WERI-Rb-1 (cell line): ENCODE results near the gene SEMA3B.
A peak's percentile ranks its signal among the peaks of the same experiment; 100 is the strongest.

Experiments used
- DNase-seq: peaks from one replicate; pipeline ENCODE4 v3.0.0-alpha.2; 2020
- H3K27ac ChIP-seq: fragments of 250-450 bp; sonication (Bioruptor Pico); 2 replicates; pipeline ENCODE4 v1.5.1; 2020; ENCODE audit warnings: mild to moderate bottlenecking, moderate library complexity
- H3K27me3 ChIP-seq: fragments of 250-450 bp; sonication (Bioruptor Pico); 2 replicates; pipeline ENCODE4 v1.5.1; 2021; ENCODE audit warnings: mild to moderate bottlenecking, low read depth, moderate library complexity; ENCODE audit not compliant: insufficient read depth, severe bottlenecking
- H3K36me3 ChIP-seq: fragments of 250-450 bp; sonication (Bioruptor Pico); 2 replicates; pipeline ENCODE4 v1.5.1; 2020; ENCODE audit warnings: mild to moderate bottlenecking, moderate library complexity
- H3K4me3 ChIP-seq: 2 replicates; pipeline ENCODE4 v1.5.1; 2011; ENCODE audit warnings: low read depth, mild to moderate bottlenecking, control low read depth, low read length
- H3K9me3 ChIP-seq: fragments of 250-450 bp; sonication (Bioruptor Pico); 2 replicates; pipeline ENCODE4 v1.5.1; 2021; ENCODE audit warnings: mild to moderate bottlenecking, moderate library complexity; ENCODE audit not compliant: severe bottlenecking
- TF ChIP-seq, protein P1 (sequence below): IDR thresholded peaks from 2 replicates; pipeline ENCODE4 v1.5.1; 2011; ENCODE audit warnings: low read depth, mild to moderate bottlenecking, control low read depth, inconsistent platforms, low read length

Gene SEMA3B

GRCh38 chr3:50319894-50320625 lies 51.1 kb downstream of the SEMA3B start:
- no peak for DNase-seq
- peaks cover 48% of the 10 kb centered on the region for H3K36me3 ChIP-seq
- no peaks in the 10 kb centered on the region for H3K27me3 ChIP-seq
- TF ChIP-seq, protein P1, sequence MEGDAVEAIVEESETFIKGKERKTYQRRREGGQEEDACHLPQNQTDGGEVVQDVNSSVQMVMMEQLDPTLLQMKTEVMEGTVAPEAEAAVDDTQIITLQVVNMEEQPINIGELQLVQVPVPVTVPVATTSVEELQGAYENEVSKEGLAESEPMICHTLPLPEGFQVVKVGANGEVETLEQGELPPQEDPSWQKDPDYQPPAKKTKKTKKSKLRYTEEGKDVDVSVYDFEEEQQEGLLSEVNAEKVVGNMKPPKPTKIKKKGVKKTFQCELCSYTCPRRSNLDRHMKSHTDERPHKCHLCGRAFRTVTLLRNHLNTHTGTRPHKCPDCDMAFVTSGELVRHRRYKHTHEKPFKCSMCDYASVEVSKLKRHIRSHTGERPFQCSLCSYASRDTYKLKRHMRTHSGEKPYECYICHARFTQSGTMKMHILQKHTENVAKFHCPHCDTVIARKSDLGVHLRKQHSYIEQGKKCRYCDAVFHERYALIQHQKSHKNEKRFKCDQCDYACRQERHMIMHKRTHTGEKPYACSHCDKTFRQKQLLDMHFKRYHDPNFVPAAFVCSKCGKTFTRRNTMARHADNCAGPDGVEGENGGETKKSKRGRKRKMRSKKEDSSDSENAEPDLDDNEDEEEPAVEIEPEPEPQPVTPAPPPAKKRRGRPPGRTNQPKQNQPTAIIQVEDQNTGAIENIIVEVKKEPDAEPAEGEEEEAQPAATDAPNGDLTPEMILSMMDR: 0 out of 2 replicates have a peak, but pooled peaks have one; percentile 14
- H3K27ac ChIP-seq: peak overlapping the region; percentile 100
- H3K4me3 ChIP-seq: peak overlapping the region; percentile 74
- no peaks in the 10 kb centered on the region for H3K9me3 ChIP-seq

GRCh38 chr3:50320853-50321335 lies 51.9 kb downstream of the SEMA3B start:
- H3K36me3 ChIP-seq: peaks cover 48% of the 10 kb centered on the region
- TF ChIP-seq, protein P1: no peak
- DNase-seq: peak; percentile 79
- H3K27me3 ChIP-seq: no peaks in the 10 kb centered on the region
- no peaks in the 10 kb centered on the region for H3K9me3 ChIP-seq
- H3K27ac ChIP-seq: peak overlapping the region; percentile 100
- peak overlapping the region; percentile 74 for H3K4me3 ChIP-seq

GRCh38 chr3:50321336-50322114 lies 52.6 kb downstream of the SEMA3B start:
- peak overlapping the region; percentile 74 for H3K4me3 ChIP-seq
- TF ChIP-seq, protein P1: peak; percentile 78
- peak; percentile 92 for DNase-seq
- H3K27ac ChIP-seq: peak overlapping the region; percentile 100
- H3K9me3 ChIP-seq: no peaks in the 10 kb centered on the region
- no peaks in the 10 kb centered on the region for H3K27me3 ChIP-seq
- peaks cover 55% of the 10 kb centered on the region for H3K36me3 ChIP-seq

DNA sequence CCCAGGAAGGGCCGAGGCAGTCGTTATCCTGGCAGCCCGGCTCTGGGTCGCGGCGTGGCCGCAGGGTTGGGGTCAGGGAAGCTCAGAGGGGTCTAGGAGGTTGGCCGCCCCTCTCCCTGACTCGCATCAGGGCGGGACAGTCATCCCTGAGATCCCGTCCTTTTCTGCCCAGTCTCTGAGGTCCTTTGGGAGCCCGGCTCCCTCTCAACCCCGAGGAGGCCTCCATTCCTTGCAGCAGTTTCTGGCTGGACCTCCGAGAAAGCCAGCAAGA lies 53.1 kb downstream of the SEMA3B start:
- no peak for DNase-seq
- H3K27me3 ChIP-seq: no peaks in the 10 kb centered on the region
- peak overlapping the region; percentile 74 for H3K4me3 ChIP-seq
- H3K9me3 ChIP-seq: no peaks in the 10 kb centered on the region
- H3K36me3 ChIP-seq: peaks cover 52% of the 10 kb centered on the region
- H3K27ac ChIP-seq: peak overlapping the region; percentile 100
- TF ChIP-seq, protein P1: no peak

DNA sequence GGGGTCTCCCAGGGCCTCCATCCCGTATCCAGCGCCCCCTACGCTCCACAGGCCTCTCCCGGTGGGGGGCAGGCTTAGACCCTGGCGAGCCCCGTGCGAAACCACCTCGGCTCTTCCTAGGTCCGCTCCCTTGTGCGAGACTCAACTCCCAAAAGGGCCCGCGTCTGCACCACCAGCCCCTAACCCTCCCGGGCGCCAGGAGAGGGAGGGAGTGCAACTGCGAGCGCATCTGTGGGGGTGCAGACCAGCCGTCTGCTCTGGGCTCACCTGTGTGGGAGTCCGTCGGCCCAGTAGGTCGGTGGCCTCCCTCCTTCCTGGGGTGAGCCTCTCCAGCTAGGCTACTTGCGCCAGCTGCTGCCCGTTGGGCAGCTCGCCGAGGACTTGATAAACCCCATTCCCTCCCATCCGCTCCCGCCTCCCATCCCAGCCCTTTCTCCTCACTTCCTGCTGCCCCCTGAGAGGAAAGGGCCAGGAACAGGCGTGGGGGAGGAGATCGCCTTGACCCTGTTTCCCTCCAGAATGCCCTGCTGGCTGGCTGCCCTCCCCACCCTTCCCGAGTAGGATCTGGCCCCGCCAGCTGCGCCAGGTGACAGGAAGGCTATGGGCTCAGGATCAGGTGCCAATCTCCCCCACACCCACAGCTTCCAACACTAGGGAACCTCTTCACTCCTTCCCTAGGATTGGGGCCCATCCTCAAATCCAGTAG lies 53.6 kb downstream of the SEMA3B start, which contains the start of gene HYAL2:
Gene HYAL2 (minus strand): TSS at position 360 of the 706 bp plus-strand sequence. CDS start 2,256 bp downstream, outside the sequence.
- Histone ChIP-seq H3K36me3 (peaks cover 48% of the 10 kb centered on the region), H3K9me3 (no peaks in the 10 kb centered on the region), H3K27ac (peak within 1 kb of the TSS; percentile 100), H3K4me3 (peak within 1 kb of the TSS; percentile 74), H3K27me3 (no peaks in the 10 kb centered on the region)
- TF ChIP-seq, protein P1: no peak
- no peak for DNase-seq
